Suprapubic skin (tissue), 4 donors: ENCODE measurements around the gene HSPB6. TPM values are rescaled to one million over a fixed set of nuclear protein-coding genes. Genes with fewer than 3 reads are reported as not detected.

Source experiments
- DNase-seq, 2 donors: peaks; one replicate each; pipeline ENCODE4 v3.0.0-alpha.2; 2019; ENCODE audit warnings: low spot score in 2 of 2
- H3K27ac ChIP-seq: fragments of 200-600 bp; sonication (generic); one replicate; pipeline ENCODE4 v1.5.1; 2019
- H3K27me3 ChIP-seq: fragments of 200-600 bp; sonication (generic); one replicate; pipeline ENCODE4 v1.5.1; 2019
- H3K36me3 ChIP-seq: fragments of 200-600 bp; sonication (generic); one replicate; pipeline ENCODE4 v1.5.1; 2019
- H3K4me1 ChIP-seq: fragments of 200-600 bp; sonication (generic); one replicate; pipeline ENCODE4 v1.5.1; 2019
- H3K4me3 ChIP-seq: fragments of 200-600 bp; sonication (generic); one replicate; pipeline ENCODE4 v1.5.1; 2019; ENCODE audit warnings: mild to moderate bottlenecking
- H3K9me3 ChIP-seq: fragments of 200-600 bp; sonication (generic); one replicate; pipeline ENCODE4 v1.5.1; 2019
- CTCF ChIP-seq, 2 donors: fragments of 200-600 bp in 1 of 2; fragments of 450-650 bp in 1 of 2; sonication (generic) in 1 of 2; IDR thresholded peaks; one replicate each; pipeline ENCODE4 v1.5.1; 2016 to 2019; ENCODE audit warnings: antibody characterized with exemption in 2 of 2, mild to moderate bottlenecking in 1 of 2, moderate library complexity in 1 of 2
- EP300 ChIP-seq: sonication (generic); formaldehyde crosslinking; IDR thresholded peaks from one replicate; pipeline ENCODE4 v1.6.1; 2017; ENCODE audit warnings: antibody characterized with exemption
- POLR2A ChIP-seq, 2 donors: fragments of 450-650 bp; IDR thresholded peaks; one replicate each; pipeline ENCODE4 v1.6.1; 2017; ENCODE audit warnings: antibody characterized with exemption in 2 of 2, mild to moderate bottlenecking in 2 of 2, moderate library complexity in 2 of 2
- POLR2AphosphoS5 ChIP-seq, 3 donors: sonication (generic); formaldehyde crosslinking; IDR thresholded peaks; one replicate each; pipeline ENCODE4 v1.6.1; 2017; ENCODE audit warnings: antibody characterized with exemption in 3 of 3
- WGBS: methylation state at CpG from one replicate; pipeline ENCODE4 v1.1.5; 2018; 5-methylcytosine and 5-hydroxymethylcytosine counted together
- total RNA-seq, 4 donors: library from RNA; depleted of rRNA; stranded (reverse); fragments of >200 nt; gene quantifications; one replicate each; pipeline ENCODE4 v1.1.0, GENCODE V29; 2016

The HSPB6 gene
- total RNA-seq, 4 donors from 2014 or later, result 4.1 to 13.4 (median 5.5) TPM

DNA sequence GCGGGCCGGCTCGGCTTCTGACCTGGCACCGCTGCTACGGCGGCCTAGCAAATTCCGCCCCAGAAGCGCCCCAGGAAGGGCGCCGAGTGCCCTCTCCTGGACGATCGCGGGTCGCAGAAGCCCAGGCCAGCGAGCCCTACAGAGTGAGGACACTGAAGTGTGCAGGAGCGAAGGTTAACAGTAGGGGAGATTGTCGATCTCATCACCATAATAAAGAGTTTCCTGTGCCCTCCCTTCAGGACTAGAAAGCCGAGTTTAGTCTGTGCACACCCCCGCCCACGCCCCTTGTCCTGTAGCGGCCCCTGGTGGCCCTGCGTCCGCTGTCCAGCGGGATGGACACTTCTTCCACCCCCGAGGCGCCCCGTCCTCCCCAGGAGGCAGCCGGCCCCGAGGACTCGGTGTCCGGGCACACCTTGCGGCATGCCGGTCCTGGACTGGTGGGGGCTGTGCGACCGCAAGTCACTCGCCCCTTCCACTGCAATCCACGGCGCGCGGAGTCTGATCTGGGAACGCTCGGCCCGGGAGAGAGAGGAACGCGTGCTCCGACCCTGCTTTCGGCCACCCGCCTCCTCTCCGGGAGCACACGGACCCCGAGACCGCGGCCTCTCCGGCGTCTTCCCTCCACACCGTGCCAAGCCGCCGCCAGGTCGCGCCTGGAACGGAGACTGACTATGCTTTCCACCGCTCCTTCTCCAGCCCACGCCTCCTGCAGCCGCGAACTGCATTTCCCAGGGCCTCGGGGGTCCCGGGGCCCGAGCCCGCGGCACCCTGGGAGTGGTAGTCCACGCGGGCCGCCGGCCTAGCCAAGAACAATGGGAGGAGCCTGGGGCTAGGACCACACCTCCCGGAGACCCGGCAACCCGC is 39.8 kb downstream of the HSPB6 start:
- H3K4me3 ChIP-seq, result peak overlapping the region; percentile 89
- peaks cover 34% of the 10 kb centered on the region for H3K4me1 ChIP-seq
- H3K36me3 ChIP-seq, result peaks cover 17% of the 10 kb centered on the region
- 1% methylated on average over 15 of the region's 77 CpGs for WGBS
- H3K27ac ChIP-seq, result peak overlapping the region; percentile 91
- no peaks in the 10 kb centered on the region for H3K27me3 ChIP-seq
- peak; percentile 96 to 97 for DNase-seq
- TF ChIP-seq EP300, result no peak
- no peak for TF ChIP-seq POLR2AphosphoS5 (IDR thresholded peaks at IDR 0.05)
- TF ChIP-seq POLR2A (IDR thresholded peaks at IDR 0.05), result peak in 1 of 2 donors; percentile 6
- TF ChIP-seq CTCF (IDR thresholded peaks at IDR 0.05), result peak; percentile 66 to 87
- no peaks in the 10 kb centered on the region for H3K9me3 ChIP-seq

DNA sequence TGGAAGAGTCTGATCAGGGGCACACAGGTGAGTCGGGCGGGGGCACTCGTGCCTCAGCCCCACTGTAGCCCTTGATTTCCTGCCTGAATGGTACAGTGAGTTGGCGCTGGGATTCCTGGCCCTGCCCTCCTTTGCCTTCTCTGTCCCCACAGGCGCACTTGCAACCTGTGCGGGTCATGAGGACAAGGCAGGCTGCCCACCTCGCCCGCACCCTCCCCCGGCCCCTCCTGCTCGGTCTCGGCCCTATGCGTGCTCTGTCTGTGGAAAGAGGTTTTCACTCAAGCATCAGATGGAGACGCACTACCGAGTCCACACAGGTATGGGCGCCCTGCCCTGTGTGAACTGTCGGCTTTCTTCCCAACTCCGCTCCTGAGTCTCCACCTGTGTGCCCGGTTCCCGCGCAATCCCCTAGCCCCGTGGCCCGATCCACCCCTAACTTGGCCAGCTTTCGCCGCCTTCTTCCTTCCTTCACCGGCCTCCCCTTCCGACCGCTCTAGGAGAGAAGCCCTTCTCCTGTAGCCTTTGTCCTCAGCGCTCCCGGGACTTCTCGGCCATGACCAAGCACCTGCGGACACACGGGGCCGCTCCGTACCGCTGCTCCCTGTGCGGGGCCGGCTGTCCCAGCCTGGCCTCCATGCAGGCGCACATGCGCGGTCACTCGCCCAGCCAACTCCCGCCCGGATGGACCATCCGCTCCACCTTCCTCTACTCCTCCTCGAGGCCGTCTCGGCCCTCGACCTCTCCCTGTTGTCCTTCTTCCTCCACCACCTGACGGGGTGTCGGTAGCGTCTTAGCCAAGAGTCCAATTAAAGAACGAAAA is 40.6 kb downstream of the HSPB6 start:
- H3K4me3 ChIP-seq, result peak overlapping the region; percentile 89
- H3K27ac ChIP-seq, result peak overlapping the region; percentile 91
- peaks cover 10% of the 10 kb centered on the region for H3K36me3 ChIP-seq
- no peaks in the 10 kb centered on the region for H3K9me3 ChIP-seq
- H3K27me3 ChIP-seq, result no peaks in the 10 kb centered on the region
- DNase-seq, result peak in 1 of 2 donors; percentile 81
- TF ChIP-seq EP300 (no peak), POLR2A (IDR thresholded peaks at IDR 0.05) (no peak), CTCF (IDR thresholded peaks at IDR 0.05) (no peak), POLR2AphosphoS5 (IDR thresholded peaks at IDR 0.05) (no peak)
- WGBS, result 1% methylated on average over 34 of the region's 52 CpGs
- H3K4me1 ChIP-seq, result peaks cover 34% of the 10 kb centered on the region

DNA sequence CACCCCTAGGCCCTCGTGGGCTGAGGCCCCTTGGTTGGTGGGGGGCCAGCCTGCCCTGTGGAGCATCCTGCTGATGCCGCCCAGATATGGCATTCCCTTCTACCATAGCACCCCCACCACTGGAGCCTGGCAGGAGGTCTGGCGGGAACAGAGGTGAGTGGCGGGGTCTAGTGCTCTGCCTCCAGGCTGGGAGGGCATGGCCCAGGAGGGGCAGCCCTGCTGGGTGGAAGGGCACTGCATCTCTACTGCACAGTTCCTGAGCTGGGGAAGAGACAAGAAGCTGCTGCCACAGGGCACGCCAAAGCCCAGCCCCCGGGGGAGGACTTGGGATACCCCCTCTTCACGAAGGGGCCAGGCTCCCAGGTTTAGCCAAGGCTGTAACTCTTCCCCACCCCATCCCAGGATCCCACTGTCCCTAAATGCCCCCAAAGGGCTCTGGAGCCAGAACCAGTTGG is 41.4 kb downstream of the HSPB6 start:
- TF ChIP-seq EP300 (no peak), CTCF (IDR thresholded peaks at IDR 0.05) (no peak)
- peaks cover 34% of the 10 kb centered on the region for H3K4me1 ChIP-seq
- H3K36me3 ChIP-seq, result peaks cover 2% of the 10 kb centered on the region
- H3K27me3 ChIP-seq, result no peaks in the 10 kb centered on the region
- H3K4me3 ChIP-seq, result peak overlapping the region; percentile 89
- no peaks in the 10 kb centered on the region for H3K9me3 ChIP-seq
- H3K27ac ChIP-seq, result no peak overlapping the region
- WGBS, result 92% methylated on average over 2 of the region's 7 CpGs
- peak in 1 of 2 donors; percentile 70 for DNase-seq

DNA sequence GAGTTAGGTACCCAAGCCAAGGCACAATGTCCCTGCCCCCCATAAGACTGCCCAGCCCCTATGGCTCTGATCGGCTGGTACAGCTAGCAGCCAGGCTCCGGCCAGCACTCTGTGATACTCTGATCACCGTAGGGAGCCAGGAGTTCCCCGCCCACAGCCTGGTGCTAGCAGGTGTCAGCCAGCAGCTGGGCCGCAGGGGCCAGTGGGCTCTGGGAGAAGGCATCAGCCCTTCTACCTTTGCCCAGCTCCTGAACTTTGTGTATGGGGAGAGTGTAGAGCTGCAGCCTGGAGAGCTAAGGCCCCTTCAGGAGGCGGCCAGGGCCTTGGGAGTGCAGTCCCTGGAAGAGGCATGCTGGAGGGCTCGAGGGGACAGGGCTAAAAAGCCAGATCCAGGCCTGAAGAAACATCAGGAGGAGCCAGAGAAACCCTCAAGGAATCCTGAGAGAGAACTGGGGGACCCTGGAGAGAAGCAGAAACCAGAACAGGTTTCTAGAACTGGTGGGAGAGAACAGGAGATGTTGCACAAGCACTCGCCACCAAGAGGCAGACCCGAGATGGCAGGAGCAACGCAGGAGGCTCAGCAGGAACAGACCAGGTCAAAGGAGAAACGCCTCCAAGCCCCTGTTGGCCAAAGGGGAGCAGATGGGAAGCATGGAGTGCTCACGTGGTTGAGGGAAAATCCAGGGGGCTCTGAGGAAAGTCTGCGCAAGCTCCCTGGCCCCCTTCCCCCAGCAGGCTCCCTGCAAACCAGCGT is 42.1 kb downstream of the HSPB6 start:
- no peak overlapping the region for H3K4me3 ChIP-seq
- TF ChIP-seq EP300 (no peak), POLR2A (IDR thresholded peaks at IDR 0.05) (no peak), CTCF (IDR thresholded peaks at IDR 0.05) (no peak), POLR2AphosphoS5 (IDR thresholded peaks at IDR 0.05) (no peak)

More for the DNA sequence above, 42.1 kb downstream of the HSPB6 start:
- H3K9me3 ChIP-seq, result no peaks in the 10 kb centered on the region
- no peaks in the 10 kb centered on the region for H3K27me3 ChIP-seq
- 75% methylated on average over 14 of the region's 14 CpGs for WGBS
- peak in 1 of 2 donors; percentile 76 for DNase-seq
- H3K27ac ChIP-seq, result no peak overlapping the region
- H3K36me3 ChIP-seq, result no peaks in the 10 kb centered on the region
- peaks cover 31% of the 10 kb centered on the region for H3K4me1 ChIP-seq
